Natural killer cell treated with Interleukin-12 subunit alpha and Interleukin-12 subunit beta and Interleukin-15 and Interleukin-18, amount 100 ng/mL, for 72 hours (primary cell): ENCODE measurements around the gene ATP2A1. TPM values are rescaled to one million over a fixed set of nuclear protein-coding genes. Genes with fewer than 3 reads are reported as not detected.
A peak's percentile ranks its signal among the peaks of the same experiment; 100 is the strongest.
"Not testable (repeated sequence)": the region's sequence is repeated elsewhere in the genome, so short reads cannot be mapped to it uniquely, and the experiment has no call there.

Experiments
- ATAC-seq, 2 donors: fragments of 150-1000 bp; cut with Tn5 transposase in 1 of 2; sonication (Bioruptor Pico), chemical (Tn5 transposase) in 1 of 2; 2 replicates each; pipeline ENCODE4 v1.10.0; 2021
- DNase-seq: peaks from one replicate; pipeline ENCODE4 v3.0.0; 2022; ENCODE audit warnings: low spot score
- H3K27ac Mint-ChIP-seq, 2 donors: 1 replicate in 1 of 2; 2 replicates in 1 of 2; pipeline ENCODE4 v1.8.0; 2022; ENCODE audit warnings: mixed read lengths in 2 of 2, mild to moderate bottlenecking in 1 of 2, moderate library complexity in 1 of 2
- H3K27me3 Mint-ChIP-seq, 2 donors: 1 replicate in 1 of 2; 2 replicates in 1 of 2; pipeline ENCODE4 v1.8.0; 2022; ENCODE audit warnings: mixed read lengths in 2 of 2
- H3K36me3 Mint-ChIP-seq: one replicate; pipeline ENCODE4 v1.8.0; 2022; ENCODE audit warnings: mixed read lengths
- H3K4me1 Mint-ChIP-seq, 2 donors: 1 replicate in 1 of 2; 2 replicates in 1 of 2; pipeline ENCODE4 v1.8.0; 2022; ENCODE audit warnings: low read depth in 2 of 2, mixed read lengths in 2 of 2, mild to moderate bottlenecking in 1 of 2
- H3K4me3 Mint-ChIP-seq: one replicate; pipeline ENCODE4 v1.8.0; 2022; ENCODE audit warnings: mixed read lengths
- H3K9me3 Mint-ChIP-seq: 2 replicates; pipeline ENCODE4 v1.8.0; 2022; ENCODE audit warnings: mixed read lengths
- total RNA-seq, 2 donors: library from RNA; stranded (reverse); gene quantifications; one replicate each; pipeline ENCODE4 v1.2.3, GENCODE V29; 2022

The ATP2A1 gene
- total RNA-seq, 2 donors from 2014 or later: 1.4 to 5.0 TPM

DNA sequence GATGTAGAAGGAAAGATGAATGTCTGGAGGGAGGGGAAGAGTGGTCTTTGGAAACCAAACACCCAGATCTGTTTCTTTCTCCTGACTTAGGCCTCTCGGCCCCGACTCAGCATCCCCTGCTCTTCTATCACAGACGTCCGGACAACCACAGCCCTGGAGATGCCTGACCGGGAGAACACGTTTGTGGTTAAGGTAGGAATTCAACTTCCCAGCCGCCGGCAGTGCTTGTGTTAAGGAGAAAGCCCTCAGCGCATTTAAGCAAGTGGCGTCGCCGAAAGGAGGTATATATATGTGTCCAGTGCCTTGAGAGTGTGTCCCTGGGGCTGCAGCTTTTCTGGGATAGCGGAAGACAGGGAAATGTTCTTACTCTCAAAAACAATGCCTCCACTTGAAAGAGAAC, 11.0 kb upstream of the ATP2A1 start:
- peaks cover 21 to 26% of the 10 kb centered on the region in 2 donors for H3K4me1 Mint-ChIP-seq
- peak; percentile 56 for DNase-seq
- no peaks in the 10 kb centered on the region for H3K9me3 Mint-ChIP-seq
- H3K4me3 Mint-ChIP-seq: no peak overlapping the region
- no peaks in the 10 kb centered on the region for H3K27me3 Mint-ChIP-seq
- H3K27ac Mint-ChIP-seq: no peak overlapping the region
- H3K36me3 Mint-ChIP-seq: peaks cover 11% of the 10 kb centered on the region
- no peak for ATAC-seq

DNA sequence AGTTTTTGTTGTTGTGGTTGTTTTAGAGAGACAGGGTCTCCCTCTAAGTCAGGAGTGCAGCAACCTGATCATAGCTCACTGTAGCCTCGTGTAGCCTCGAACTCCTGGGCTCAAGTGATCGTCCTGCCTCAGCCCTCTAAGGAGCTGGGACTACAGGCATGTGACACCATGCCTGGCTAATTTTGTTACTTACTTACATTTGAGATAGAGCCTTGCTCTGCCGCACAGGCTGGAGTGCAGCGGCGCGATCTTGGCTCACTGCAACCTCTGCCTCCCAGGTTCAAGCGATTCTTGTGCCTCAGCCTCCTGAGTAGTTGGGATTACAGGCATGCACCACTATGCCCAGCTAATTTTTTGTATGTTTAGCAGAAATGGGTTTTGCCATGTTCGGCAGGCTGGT, 10.6 kb upstream of the ATP2A1 start:
- peak; percentile 25 for DNase-seq
- H3K4me3 Mint-ChIP-seq, H3K27me3 Mint-ChIP-seq, H3K9me3 Mint-ChIP-seq, ATAC-seq, H3K27ac Mint-ChIP-seq: not testable (repeated sequence)
- Mint-ChIP-seq H3K4me1 (peaks cover 21 to 26% of the 10 kb centered on the region in 2 donors), H3K36me3 (peaks cover 11% of the 10 kb centered on the region)

DNA sequence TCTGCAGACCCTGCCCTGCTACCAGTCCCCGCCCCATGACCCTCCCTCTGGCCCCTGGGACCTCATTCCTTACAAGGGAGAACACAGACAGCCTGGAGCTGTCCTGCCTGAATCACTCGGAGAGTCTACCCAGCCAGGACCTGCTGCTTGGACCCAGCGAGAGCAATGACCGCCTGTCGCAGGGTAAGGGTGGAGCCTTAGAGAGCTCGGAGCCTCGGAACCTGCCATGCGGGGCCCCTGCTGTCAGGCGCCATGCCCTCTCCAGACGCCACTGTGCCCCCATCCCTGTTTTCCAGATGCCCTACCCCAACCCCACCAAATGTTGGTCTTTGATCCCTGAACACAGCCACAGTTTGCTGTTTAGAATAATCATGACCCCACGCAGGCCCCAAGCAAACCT, 9.1 kb upstream of the ATP2A1 start:
- Mint-ChIP-seq H3K4me3 (no peak overlapping the region), H3K9me3 (no peaks in the 10 kb centered on the region), H3K27me3 (no peaks in the 10 kb centered on the region), H3K36me3 (peaks cover 11% of the 10 kb centered on the region), H3K27ac (no peak overlapping the region), H3K4me1 (peaks cover 16 to 18% of the 10 kb centered on the region in 2 donors)
- DNase-seq: peak; percentile 60
- no peak for ATAC-seq

DNA sequence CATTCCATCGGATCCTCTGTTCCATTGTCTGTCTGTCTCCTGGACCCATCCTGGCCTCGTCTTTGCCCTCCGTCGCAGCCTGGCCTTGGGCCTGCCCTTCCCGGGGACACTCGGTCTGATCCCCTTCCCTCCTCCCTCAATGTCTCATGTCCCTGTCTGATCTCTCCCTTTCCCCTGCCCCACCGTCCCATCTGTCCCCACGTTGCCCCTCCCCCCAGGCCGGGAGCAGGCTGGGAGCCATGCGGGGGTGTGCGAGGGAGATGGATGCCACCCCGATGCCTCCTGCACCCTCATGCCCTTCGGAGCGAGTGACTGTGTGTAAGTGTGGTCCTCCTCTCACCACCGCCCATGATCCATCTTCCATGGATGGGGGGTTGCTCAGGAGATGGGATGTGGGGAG, 5.3 kb upstream of the ATP2A1 start:
- Mint-ChIP-seq H3K36me3 (peaks cover 11% of the 10 kb centered on the region), H3K27ac (no peak overlapping the region), H3K27me3 (no peaks in the 10 kb centered on the region), H3K4me3 (no peak overlapping the region), H3K9me3 (no peaks in the 10 kb centered on the region), H3K4me1 (peaks cover 3 to 8% of the 10 kb centered on the region in 2 donors)
- no peak for ATAC-seq
- DNase-seq: no peak

DNA sequence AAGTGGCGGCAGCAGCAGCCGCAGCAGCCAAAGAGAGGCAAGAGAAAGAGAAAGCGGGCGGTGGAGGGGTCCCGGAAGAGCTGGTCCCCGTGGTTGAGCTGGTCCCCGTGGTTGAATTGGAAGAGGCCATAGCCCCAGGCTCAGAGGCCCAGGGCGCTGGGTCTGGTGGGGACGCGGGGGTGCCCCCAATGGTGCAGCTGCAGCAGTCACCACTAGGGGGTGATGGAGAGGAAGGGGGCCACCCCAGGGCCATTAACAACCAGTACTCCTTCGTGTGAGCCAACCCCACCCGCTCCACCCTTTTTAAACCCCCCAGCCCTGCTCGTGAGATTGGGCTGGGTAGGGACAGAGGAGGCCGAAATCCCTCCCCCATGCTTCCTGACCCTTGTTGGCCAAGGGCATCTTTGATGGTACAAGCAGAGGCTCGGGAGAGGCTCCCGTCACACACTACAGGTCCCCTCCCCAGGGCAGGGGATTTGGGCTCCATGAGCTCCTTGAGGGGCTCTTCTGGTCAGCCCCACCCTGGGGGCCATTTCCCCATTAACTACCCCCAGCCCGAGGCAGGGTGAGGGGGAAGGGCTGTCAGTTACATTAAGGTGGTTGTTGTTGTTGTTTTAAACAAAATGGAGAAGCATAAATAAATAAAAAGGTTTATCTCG, 4.6 kb upstream of the ATP2A1 start:
- Mint-ChIP-seq H3K9me3 (no peaks in the 10 kb centered on the region), H3K27ac (no peak overlapping the region), H3K27me3 (no peaks in the 10 kb centered on the region), H3K4me3 (no peak overlapping the region), H3K36me3 (peaks cover 11% of the 10 kb centered on the region), H3K4me1 (peaks cover 8 to 9% of the 10 kb centered on the region in 2 donors)
- ATAC-seq (peak; percentile 69 to 77), DNase-seq (peak; percentile 74)

DNA sequence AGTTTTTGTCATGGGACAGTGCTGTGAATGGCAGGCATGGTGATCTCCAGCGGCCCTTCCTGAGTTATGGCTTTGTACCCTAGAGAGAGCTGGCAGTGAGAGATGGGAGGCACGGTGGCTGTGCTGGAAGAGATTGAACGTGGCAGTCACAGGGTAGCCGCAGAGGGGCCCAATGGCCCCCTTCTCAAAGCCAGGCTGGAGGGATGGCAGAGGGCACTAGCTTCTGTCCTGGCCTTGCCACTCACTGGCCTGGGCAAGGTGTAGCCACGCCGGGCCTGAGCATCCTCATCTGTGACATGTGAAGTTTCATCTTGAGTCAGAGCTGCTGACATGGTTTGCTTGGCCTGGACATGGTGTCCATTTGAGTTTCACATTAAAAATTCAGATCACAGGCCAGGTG, 3.9 kb upstream of the ATP2A1 start:
- ATAC-seq (no peak), DNase-seq (no peak)
- Mint-ChIP-seq H3K36me3 (peaks cover 11% of the 10 kb centered on the region), H3K4me3 (no peak overlapping the region), H3K27me3 (no peaks in the 10 kb centered on the region), H3K9me3 (no peaks in the 10 kb centered on the region), H3K4me1 (peaks cover 12 to 16% of the 10 kb centered on the region in 2 donors), H3K27ac (no peak overlapping the region)

DNA sequence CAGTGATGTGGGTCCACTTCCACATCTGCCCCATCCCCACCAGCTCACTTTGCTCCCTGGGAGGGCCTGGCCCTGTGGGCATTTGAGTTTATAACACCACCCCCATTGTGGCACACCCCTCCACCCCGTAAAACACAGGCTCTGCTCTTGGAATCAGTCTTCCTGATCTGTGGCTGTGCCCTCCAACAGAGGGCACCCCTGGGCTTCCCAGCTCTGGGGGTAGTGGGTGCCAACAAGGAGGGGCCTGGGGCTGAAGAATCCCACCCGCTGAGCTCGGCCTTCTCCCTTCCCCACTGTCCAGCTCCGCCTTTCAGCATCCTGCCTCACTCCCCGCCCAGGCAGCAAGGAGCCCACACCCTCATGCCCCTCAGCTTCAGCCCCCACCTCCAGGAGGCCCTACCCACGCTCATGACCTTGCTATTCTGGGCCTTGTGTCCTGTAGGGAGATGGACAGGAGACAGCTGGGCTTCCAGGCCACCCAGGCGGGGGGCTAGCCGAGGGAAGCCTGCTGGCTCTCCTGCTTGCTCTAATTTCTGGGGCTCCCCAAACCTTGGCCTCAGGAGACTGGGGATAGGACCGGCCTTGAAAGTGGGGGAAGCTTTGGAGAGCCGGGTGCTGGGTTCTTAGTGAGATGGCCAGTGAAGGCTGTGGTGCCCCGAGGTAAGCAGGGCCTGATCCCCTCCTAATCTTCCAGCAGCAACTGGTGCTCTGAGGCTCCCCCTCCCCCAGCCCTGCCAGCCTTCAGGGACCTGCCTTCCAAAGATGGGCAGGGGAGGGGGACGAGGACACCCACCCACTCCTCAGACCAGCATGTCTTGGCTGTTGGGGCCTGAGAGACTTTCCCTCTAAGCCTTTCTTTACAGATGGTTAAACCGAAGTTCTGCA, 2.9 kb upstream of the ATP2A1 start:
- Mint-ChIP-seq H3K9me3 (no peaks in the 10 kb centered on the region), H3K36me3 (peaks cover under 1% of the 10 kb centered on the region), H3K27me3 (no peaks in the 10 kb centered on the region), H3K27ac (no peak overlapping the region), H3K4me3 (no peak overlapping the region), H3K4me1 (peaks cover 13 to 17% of the 10 kb centered on the region in 2 donors)
- no peak for DNase-seq
- no peak for ATAC-seq

DNA sequence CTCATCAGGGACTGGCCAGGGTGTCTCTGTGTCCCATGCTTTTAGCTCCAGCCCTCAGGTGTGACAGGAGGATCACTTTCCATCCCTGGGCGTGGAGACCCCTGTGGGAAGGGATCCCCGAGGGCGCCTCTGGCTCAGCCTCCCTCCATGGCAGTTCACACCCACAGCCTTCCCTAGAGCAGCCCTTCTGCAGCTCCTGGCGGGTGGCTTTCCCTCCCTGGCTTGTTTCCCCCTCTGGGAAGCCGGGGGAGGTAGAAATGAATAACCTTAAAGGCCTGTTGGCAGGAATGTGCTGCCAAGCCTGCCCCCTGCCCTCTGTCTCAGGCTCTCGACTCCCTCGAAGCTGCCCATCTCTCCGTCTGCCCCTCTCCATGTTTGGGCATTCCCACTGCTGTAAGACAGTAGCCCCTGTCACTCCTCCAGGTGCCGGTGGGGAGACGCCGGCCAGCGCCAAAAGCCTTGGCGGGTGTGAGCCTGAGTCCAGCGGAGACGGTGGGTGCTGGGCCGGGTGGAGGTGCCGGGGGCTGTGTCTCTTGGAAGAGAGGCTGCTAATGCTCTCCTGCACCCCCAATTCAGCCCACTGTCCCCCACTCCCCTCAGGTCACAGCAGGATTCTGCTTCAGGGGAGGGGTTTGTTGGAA, 2.1 kb upstream of the ATP2A1 start:
- ATAC-seq (no peak), DNase-seq (no peak)
- H3K4me3 Mint-ChIP-seq: no peak overlapping the region
- peaks cover 2% of the 10 kb centered on the region for H3K36me3 Mint-ChIP-seq
- peaks cover 2 to 4% of the 10 kb centered on the region in 2 donors for H3K27me3 Mint-ChIP-seq
- H3K27ac Mint-ChIP-seq: no peak overlapping the region
- peaks cover 19 to 23% of the 10 kb centered on the region in 2 donors for H3K4me1 Mint-ChIP-seq
- H3K9me3 Mint-ChIP-seq: no peaks in the 10 kb centered on the region

DNA sequence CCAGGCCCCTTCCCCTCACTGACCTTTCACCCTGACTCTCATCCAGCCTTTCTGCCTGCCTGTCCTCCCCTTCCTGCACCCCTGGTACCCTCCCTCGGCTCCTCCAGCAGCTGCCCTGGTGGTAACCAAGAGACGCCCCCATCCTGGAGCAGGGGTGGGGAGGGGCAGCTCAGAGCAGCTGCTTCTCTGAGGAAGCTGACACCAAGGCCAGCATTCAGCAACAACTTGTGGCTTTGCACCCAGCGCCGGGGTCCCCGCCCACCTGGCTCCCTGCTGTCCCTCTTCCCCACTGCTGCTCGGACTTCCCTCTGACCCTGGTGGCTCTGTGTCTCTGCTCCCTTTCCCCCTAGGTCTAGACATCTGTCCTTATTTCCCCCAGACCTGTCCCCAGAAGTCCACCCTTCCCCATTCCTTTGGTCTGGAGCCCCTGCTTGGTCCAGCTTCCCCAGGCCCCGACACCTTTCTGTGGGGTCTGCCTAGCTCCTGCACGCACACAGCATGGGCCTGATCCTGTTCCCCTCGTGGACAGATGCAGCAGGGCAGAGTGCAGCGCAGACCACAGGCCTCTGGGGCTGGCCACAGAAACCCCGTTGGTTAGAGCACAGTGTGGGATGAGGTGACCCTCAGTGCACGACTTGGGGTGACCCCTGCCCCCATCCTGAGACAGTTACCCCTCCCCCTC, 1.2 kb upstream of the ATP2A1 start:
- peaks cover 21 to 27% of the 10 kb centered on the region in 2 donors for H3K4me1 Mint-ChIP-seq
- H3K36me3 Mint-ChIP-seq: peaks cover 4% of the 10 kb centered on the region
- ATAC-seq (peak in 1 of 2 donors; percentile 29), DNase-seq (no peak)
- no peak overlapping the region for H3K27ac Mint-ChIP-seq
- H3K4me3 Mint-ChIP-seq: no peak overlapping the region
- peaks cover 5 to 7% of the 10 kb centered on the region in 2 donors for H3K27me3 Mint-ChIP-seq
- no peaks in the 10 kb centered on the region for H3K9me3 Mint-ChIP-seq

DNA sequence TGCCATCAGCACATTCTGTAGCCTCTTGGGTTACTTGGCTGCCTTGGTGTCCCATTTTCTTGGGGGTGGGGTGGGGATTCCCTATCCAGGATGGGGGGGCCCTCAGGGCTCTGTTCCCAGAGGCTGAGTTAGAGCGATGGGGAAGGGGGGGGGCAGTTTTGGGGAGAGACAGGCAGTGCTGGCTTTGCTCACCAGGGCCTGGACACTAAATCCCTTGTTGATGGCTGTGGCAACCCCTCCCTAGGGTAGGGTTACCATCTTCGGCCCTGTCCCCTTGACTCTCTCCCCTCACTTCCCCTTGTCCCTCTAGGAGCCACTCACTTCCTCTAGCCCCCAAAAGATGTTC, 660 bp upstream of the ATP2A1 start:
- H3K9me3 Mint-ChIP-seq: no peaks in the 10 kb centered on the region
- H3K36me3 Mint-ChIP-seq: peaks cover 4% of the 10 kb centered on the region
- ATAC-seq (no peak), DNase-seq (no peak)
- peaks cover 21 to 27% of the 10 kb centered on the region in 2 donors for H3K4me1 Mint-ChIP-seq
- no peak overlapping the region for H3K27ac Mint-ChIP-seq
- H3K27me3 Mint-ChIP-seq: peaks cover 5 to 7% of the 10 kb centered on the region in 2 donors
- H3K4me3 Mint-ChIP-seq: peak overlapping the region; percentile 21

DNA sequence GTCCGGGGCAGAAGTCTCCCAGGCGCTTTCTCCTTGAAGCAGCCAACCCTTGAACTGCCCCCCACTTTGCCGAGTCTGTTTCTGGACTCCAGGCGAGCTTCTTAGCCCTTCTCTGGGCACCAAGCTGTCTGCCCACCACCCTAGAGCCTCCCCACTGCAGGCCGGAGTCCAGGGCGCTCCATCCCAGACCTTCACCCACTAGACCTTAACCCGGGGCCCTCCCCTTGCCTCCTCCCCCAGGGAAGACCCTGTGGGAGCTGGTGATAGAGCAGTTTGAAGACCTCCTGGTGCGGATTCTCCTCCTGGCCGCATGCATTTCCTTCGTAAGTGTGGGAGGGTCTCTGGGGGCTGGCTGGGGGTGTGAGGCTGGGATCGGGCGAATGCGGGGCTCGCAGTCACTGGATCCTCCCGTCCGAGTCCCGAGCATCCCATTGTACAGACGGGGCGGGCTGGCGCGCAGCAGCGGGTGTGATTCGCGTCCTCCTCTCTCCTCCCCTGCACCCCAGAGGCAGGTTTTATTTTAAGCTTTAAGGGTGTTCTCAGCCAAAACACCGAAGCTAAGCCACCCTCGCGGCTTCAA, 1.1 kb downstream of the ATP2A1 start:
- Mint-ChIP-seq H3K9me3 (no peaks in the 10 kb centered on the region), H3K4me1 (peaks cover 21 to 27% of the 10 kb centered on the region in 2 donors), H3K36me3 (peaks cover 4% of the 10 kb centered on the region), H3K27ac (no peak overlapping the region), H3K4me3 (peak overlapping the region; percentile 84), H3K27me3 (peaks cover 5 to 7% of the 10 kb centered on the region in 2 donors)
- DNase-seq (no peak), ATAC-seq (peak; percentile 56 to 60)

DNA sequence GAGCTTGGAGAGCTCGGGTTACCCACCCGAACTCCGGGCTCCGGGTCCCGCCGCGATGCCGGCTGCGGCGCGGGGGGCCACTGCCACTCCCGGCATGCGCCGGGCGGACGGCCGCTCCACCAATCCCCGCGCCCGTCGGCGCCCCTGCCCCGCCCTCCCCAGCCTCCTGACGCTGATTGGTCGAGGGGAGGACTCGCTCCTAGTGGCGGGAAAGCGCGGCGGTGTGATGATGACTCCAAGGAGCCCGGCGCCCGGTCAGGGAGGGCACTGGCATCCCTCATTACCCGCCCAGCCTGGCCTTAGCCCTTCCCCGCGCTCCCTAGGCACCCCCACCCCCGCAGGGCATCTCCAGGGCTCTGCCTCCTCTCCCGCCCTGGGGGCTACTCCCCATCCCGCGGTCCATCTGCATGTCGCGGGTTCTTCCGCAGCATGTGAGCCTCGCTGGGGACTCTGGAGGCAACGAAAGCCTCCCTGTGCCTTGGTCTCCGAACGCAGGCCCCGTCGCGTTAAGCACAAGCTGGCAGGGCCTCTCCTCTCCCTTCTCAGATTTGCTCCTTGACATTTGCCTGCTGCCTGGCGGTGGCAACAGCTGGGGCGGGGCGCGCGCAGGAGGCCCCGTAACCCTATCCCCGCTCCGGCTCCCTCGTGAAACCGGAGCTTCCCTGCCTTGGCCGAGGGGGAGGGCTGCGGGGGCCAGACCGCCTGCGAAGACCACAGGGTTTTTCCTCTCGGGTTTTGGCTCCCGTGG, 1.7 kb downstream of the ATP2A1 start:
- DNase-seq (peak; percentile 88), ATAC-seq (peak; percentile 96 to 98)
- Mint-ChIP-seq H3K4me3 (peak overlapping the region; percentile 84), H3K4me1 (peaks cover 21 to 27% of the 10 kb centered on the region in 2 donors), H3K27ac (no peak overlapping the region), H3K9me3 (no peaks in the 10 kb centered on the region), H3K36me3 (peaks cover 4% of the 10 kb centered on the region), H3K27me3 (peaks cover 5 to 7% of the 10 kb centered on the region in 2 donors)

DNA sequence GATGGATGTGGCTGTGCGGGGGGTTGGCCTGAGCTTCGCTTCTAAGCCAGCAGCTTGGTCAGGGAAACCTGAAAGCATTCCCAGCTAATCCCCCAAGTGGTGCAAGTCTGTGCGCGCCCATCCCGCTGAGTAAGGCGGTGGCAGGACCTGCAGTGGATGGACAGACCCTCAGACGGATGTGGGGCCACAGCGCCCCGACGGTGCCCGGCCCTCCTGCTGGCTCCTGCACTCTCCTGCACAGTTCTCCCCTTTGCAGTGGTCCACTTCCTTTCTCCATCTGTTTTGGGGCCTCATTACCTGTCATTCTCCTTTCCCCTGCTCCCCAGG, 2.3 kb downstream of the ATP2A1 start:
- ATAC-seq (no peak), DNase-seq (no peak)
- Mint-ChIP-seq H3K9me3 (no peaks in the 10 kb centered on the region), H3K4me1 (peaks cover 21 to 27% of the 10 kb centered on the region in 2 donors), H3K4me3 (peak overlapping the region; percentile 84), H3K36me3 (peaks cover 4% of the 10 kb centered on the region), H3K27ac (peak overlapping the region in 1 of 2 donors; percentile 62), H3K27me3 (peaks cover 5 to 7% of the 10 kb centered on the region in 2 donors)
